ENCODE measurements around the gene CHN1.

CHN1 gene

GRCh38 chr2:174971868-174972781 lies 33.1 kb downstream of the CHN1 start:
- peak; percentile 90 for DNase-seq

GRCh38 chr2:174970092-174970491 lies 35.1 kb downstream of the CHN1 start:
- no peak for DNase-seq

GRCh38 chr2:174969091-174969734 lies 36.0 kb downstream of the CHN1 start:
- no peak for DNase-seq

GRCh38 chr2:174967691-174968260 lies 37.4 kb downstream of the CHN1 start:
- DNase-seq = no peak

- no peak for DNase-seq
Observed at GRCh38 chr2:174967086-174967485, 38.1 kb downstream of the CHN1 start.

GRCh38 chr2:174965992-174966744 lies 39.0 kb downstream of the CHN1 start:
- DNase-seq = no peak

- DNase-seq = no peak
Observed at GRCh38 chr2:174965551-174965950, 39.6 kb downstream of the CHN1 start.

- DNase-seq = no peak
Observed at GRCh38 chr2:174964404-174964803, 40.8 kb downstream of the CHN1 start.

GRCh38 chr2:174963437-174964400 lies 41.5 kb downstream of the CHN1 start:
- no peak for DNase-seq

- DNase-seq = no peak
Observed at GRCh38 chr2:174959787-174960186, 45.4 kb downstream of the CHN1 start.

- DNase-seq = no peak
Observed at GRCh38 chr2:174957050-174957449, 48.1 kb downstream of the CHN1 start.

- DNase-seq = peak; percentile 78
Observed at GRCh38 chr2:174952607-174953006, 52.6 kb downstream of the CHN1 start.

GRCh38 chr2:174951745-174952144 lies 53.4 kb downstream of the CHN1 start:
- peak; percentile 94 for DNase-seq

GRCh38 chr2:174949988-174950687 lies 55.0 kb downstream of the CHN1 start:
- no peak for DNase-seq

- no peak for DNase-seq
Observed at GRCh38 chr2:174945601-174946260, 59.5 kb downstream of the CHN1 start.

GRCh38 chr2:174939046-174939445 lies 66.1 kb downstream of the CHN1 start:
- DNase-seq = peak; percentile 84

GRCh38 chr2:174931724-174932123 lies 73.5 kb downstream of the CHN1 start:
- DNase-seq = peak; percentile 86

GRCh38 chr2:174929786-174930185 lies 75.4 kb downstream of the CHN1 start:
- no peak for DNase-seq

- no peak for DNase-seq
Observed at GRCh38 chr2:174925046-174925784, 80.0 kb downstream of the CHN1 start.
